HTERT RPE-1 (cell line): Measurements from ENCODE around the gene PHRF1.

Source experiments
- in situ Hi-C: fragments of 300-500 bp; cut with MboI; formaldehyde crosslinking; loops from 4 replicates; pipeline ENCODE4 v1.14.3; 2020; ENCODE audit warnings: low sequenced_read_pairs

The PHRF1 gene

DNA sequence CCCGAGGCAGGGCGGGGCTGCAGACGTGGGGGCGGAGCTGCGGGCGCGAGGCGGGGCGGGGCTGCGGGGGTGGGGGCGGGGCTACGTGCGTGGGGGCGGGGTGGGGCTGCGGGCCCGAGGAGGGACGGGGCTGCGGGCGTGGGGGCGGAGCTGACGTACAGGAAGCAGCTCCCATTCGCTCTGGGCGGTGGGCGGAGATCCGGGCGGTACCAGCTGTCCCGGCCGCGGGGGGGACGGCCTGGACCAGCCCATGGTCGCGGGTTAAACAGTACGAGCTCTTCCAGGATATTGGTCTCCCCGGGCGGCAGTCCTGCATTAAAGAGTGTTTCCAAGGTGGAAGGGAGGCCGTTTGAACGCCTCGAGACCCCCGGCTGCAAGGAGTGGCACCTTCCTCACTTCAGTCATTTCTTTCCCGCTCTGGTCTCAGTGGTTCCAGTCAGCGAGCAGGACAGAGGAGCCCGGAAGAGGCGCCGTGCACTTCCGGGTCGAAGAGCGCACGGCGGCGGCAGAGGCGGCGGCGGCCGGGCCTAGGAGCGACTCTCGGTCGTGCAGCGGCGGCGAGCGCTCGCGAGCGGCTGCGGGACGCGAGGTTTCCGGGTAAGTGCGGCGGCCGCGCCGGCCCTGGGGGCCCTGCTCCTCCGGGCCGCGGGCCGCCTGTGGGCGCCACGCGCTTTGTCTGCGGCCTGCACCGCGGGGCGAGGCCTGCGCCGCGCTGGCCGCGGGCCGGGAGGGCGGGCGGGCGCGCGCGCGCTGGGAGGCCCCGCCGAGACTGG, at the start of gene PHRF1:
Gene PHRF1, plus strand, starts transcription at position 475 of the 773 bp plus-strand sequence. CDS start 5,043 bp downstream, outside the sequence.
- in situ Hi-C loops = no loop called here

DNA sequence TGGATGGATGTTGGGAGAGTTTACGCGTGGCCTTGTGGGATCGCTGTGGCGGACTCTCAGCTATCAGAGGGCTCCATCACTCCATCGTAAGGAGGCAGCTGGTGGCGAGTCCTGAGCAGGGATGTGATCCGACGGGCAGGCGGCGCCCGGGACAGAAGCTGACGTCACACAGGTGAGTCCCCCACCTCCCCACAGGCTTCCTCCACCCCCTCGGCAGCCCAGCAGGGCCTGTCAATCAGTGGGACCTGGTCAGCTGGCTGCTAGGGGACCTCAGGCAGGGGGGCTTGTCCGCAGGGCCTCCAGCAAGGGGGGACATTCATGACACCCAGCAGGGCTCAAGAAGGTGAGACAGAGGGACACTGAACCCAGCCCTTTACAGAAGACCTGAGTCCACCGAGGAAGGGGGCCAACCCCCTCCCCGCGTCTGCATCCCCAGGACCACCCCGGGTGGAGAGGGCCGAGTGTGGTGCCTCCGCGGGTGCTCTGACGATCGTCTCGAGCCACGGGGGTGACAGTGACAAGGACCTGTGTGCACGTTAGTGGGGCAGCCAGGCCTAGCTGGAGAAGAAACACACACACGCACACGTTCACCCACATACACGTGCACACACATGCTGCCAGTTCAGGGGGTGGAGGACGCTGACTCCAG, 48.0 kb upstream of the PHRF1 start:
- in situ Hi-C loops = no loop called here

DNA sequence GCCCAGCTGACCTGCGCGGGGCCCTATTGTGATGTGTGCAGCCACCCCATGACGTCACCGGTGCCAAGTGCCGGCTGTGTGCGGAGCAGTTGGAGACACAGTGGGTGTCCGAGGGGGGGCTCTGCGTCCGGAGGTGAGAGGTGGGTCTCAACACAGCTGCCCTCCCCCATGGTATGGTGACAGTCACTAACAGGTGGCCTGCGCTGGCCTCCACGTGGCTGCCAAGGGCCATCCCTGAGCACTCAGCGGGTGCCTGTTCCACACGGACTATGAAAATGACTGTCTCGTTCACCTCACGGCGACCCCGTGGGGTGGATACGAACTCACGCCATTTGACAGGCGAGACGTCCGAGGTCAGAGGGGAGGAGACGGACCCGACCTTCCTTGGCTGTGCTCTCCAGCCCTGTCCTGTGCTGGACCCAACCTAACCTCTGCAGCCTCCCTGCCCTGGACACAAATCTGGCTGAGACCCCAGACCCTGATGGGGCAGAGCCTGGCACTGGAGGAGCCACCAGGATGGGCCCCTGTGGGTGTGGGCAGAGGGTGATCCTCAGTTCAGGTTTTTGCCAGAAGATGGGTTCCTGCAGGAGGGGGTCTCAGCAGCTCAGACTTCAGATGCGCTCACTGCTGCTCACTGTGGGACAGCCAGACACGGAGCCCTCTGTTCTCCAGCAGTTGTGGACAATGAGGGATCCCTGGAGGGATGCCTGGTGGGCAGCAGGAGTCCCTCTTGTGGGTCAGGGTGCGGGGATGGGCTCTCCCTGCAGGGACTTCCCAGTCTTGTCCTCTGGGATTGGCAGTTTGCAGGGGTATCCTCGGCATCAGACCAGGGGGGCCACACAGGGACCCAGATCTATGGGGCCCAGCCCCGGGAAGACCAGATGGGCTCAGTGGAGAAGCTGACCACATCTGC, 47.2 kb upstream of the PHRF1 start:
- in situ Hi-C loops = no loop called here

GRCh38 chr11:529728-530411, 46.4 kb upstream of the PHRF1 start:
- in situ Hi-C loops = no loop called here

- in situ Hi-C loops = no loop called here
These were observed 45.1 kb upstream of the PHRF1 start for GRCh38 chr11:530960-531831.

DNA sequence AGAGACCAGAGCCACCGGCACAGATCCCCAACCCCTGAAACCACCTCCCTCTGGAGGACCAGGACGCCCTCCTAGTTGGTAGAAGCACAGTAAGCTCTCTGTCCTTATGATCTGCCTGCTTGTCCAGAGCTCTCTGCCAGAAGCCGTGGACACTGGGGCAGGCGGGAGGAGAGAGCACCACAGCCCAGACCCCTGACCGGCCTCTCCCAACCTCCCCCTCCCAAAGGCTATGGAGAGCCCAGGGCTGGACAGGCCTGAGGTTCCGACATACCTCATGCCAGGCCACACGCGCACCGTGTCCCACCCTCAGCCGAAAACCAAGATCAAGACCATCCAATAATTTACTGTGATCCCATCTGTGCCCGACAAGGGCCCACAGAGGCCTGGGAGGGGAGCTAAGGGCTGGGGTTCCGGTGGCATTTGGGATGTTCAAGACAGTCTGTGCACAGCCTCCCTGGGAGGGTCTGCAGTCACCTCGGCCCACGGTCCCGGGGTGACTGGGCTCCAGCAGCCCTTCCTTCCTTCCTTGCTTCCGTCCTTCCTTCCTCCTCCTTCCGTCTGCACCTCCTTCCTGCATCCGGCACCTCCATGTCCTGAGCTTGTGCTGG, 44.2 kb upstream of the PHRF1 start:
- in situ Hi-C loops = no loop called here

GRCh38 chr11:532527-532985, 43.7 kb upstream of the PHRF1 start:
- in situ Hi-C loops = no loop called here

GRCh38 chr11:532986-533585, 43.2 kb upstream of the PHRF1 start:
- in situ Hi-C loops = no loop called here

- in situ Hi-C loops = no loop called here
These were observed 42.5 kb upstream of the PHRF1 start for GRCh38 chr11:533586-534395.

- in situ Hi-C loops = no loop called here
These were observed 41.7 kb upstream of the PHRF1 start for GRCh38 chr11:534396-535209.

DNA sequence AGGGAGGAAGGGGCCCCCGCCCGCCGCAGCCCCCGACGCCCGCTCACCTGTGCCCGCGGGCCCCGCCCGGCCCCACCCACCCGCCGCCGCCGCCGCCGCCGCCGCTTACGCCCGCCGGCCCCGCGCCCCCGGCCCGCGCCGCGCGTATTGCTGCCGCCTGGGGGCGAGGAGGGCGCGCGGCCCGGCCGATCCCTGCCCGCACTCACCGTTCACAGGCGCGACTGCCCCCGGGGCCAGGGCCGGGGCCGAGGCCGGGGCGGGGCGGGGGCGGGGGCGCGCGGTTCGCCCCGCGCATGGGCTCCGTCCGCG, 41.1 kb upstream of the PHRF1 start:
- in situ Hi-C loops = no loop called here

DNA sequence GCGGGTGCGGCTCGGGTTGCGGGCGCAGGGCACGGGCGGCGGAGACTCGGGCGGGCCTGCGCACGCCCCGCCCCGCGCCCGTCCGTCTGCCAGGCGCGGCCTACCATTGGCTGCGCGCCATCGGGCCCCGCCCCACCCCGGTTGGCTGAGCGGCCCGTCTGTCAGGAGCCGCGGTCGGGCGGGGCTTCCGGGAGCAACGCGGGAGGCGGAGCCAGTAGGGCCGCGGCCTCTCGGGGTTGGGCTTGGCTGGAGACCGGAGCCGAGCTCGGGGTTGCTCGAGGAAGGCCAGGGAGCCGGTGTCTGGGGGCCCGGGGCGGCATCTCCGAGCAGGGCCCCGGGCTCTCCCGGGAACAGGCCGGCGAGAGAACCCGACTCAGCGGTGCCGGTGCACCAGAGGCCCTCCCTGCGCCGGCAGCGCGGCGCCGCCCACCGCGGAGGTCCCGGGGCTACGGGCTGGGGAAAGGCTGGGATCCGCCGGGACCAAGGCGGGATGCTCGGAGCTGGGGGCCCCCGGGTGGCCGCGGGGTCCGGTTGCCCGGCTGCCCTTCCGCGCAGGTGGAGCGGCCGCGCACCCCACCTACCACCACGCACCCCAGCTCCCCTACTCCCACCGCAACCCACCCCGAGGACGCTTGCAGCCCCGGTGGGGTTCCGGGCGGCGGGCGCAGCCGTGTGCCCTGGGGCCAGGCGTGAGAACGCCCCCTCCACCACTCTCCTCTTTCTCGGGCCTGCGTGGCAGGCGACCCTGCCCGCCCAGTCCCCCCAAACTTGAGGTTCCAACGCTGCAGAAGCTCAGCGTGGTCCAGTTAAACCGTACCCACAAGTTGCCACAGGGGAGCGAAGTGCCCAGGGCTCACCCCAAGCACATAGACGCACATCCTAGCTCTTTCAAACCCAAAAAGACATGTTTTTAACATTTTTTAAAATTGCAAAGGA, 40.5 kb upstream of the PHRF1 start, which contains the start of gene HRAS:
Gene HRAS, minus strand, starts transcription at position 58 of the 936 bp plus-strand sequence.
- in situ Hi-C loops = no loop called here

GRCh38 chr11:536841-537621, 39.2 kb upstream of the PHRF1 start, which contains the start of gene LRRC56:
Gene LRRC56, plus strand, starts transcription at chr11:537527. Its CDS starts 3,158 bp downstream, at chr11:540685.
- in situ Hi-C loops = no loop called here

GRCh38 chr11:537622-538430, 38.4 kb upstream of the PHRF1 start:
- in situ Hi-C loops = no loop called here
